HCT116 (cell line): ENCODE data around the gene GKN1. TPM values are rescaled to one million over a fixed set of nuclear protein-coding genes. Genes with fewer than 3 reads are reported as not detected.

ENCODE experiments used
- ATAC-seq: fragments of 200-7000 bp; cut with Tn5 transposase; 2 replicates; pipeline ENCODE4 v1.9.1; 2020; ENCODE audit warnings: mild to moderate bottlenecking, moderate library complexity
- BruUV-seq: library from RNA; stranded (reverse); fragments of 400-500 nt; replicated peaks from 2 replicates; lab custom pipeline; 2021; lab: Mats Ljungman, UMichigan
- CTCF ChIA-PET: fragments of 300-600 bp; sonication (Branson Sonifier 250); formaldehyde crosslinking; loops from one replicate; lab custom pipeline; 2021; ENCODE audit warnings: antibody characterized with exemption; lab: Charles Lee
- POLR2A ChIA-PET: fragments of 300-600, 350-600 bp; sonication (Branson Sonifier 250); formaldehyde crosslinking; loops from one replicate; lab custom pipeline; 2021; ENCODE audit warnings: antibody characterized with exemption; lab: Charles Lee
- RAD21 ChIA-PET, 2 experiments: fragments of 300-600 bp; sonication (Branson Sonifier 250); formaldehyde crosslinking; loops; one replicate each; lab custom pipeline; 2023; ENCODE audit warnings: low total read pairs in 2 of 2; ENCODE audit not compliant: uncharacterized antibody in 2 of 2, unreplicated experiment in 2 of 2, low non-redundant PET in 1 of 2; lab: Charles Lee
- DNase-seq: peaks from one replicate; pipeline ENCODE4 v3.0.0-alpha.2; 2010; ENCODE audit warnings: low read depth, low spot score
- H2AFZ ChIP-seq: fragments of 200-600 bp; shearing (Covaris generic), sonication (generic); 2 replicates; pipeline ENCODE4 v1.6.1; 2017; ENCODE audit warnings: low read depth, mixed run types, mixed read lengths, antibody characterized with exemption, low read length; ENCODE audit not compliant: poor library complexity, severe bottlenecking
- H3K27ac ChIP-seq: 2 replicates; pipeline ENCODE4 v1.5.1; 2012; ENCODE audit warnings: low read depth, low read length
- H3K27me3 ChIP-seq: fragments of 200-600 bp; sonication (generic); 2 replicates; pipeline ENCODE4 v1.6.1; 2016; ENCODE audit warnings: mixed run types, low read length, mixed read lengths; ENCODE audit not compliant: insufficient read depth
- H3K36me3 ChIP-seq, 2 experiments: fragments of 200-500 bp in 1 of 2; fragments of 200-600 bp in 1 of 2; sonication (Bioruptor generic) in 1 of 2; sonication (generic) in 1 of 2; 2 replicates each; pipeline versions ENCODE4 v1.5.1 to v1.6.1; 2014 to 2016; ENCODE audit warnings: low read length in 2 of 2, inconsistent platforms in 1 of 2, mixed read lengths in 1 of 2, mixed run types in 1 of 2; ENCODE audit not compliant: insufficient read depth in 2 of 2, control insufficient read depth in 1 of 2
- H3K4me1 ChIP-seq, 2 experiments: fragments of 200-600 bp in 1 of 2; sonication (generic) in 1 of 2; 2 replicates each; pipeline versions ENCODE4 v1.5.1 to v1.6.1; 2012 to 2017; ENCODE audit warnings: low read length in 2 of 2, inconsistent platforms in 1 of 2, mild to moderate bottlenecking in 1 of 2, mixed read lengths in 1 of 2, mixed run types in 1 of 2, moderate library complexity in 1 of 2; ENCODE audit not compliant: insufficient read depth in 2 of 2, control insufficient read depth in 1 of 2
- H3K4me2 ChIP-seq: fragments of 200-600 bp; sonication (generic); 2 replicates; pipeline ENCODE4 v1.6.1; 2017; ENCODE audit warnings: mixed run types, low read length, mixed read lengths
- H3K4me3 ChIP-seq, 2 experiments: fragments of 200-600 bp in 1 of 2; sonication (generic) in 1 of 2; replicated peaks in 1 of 2; 2 replicates each; pipeline ENCODE4 v1.5.1; 2011 to 2016; ENCODE audit warnings: low read length in 2 of 2, control low read depth in 1 of 2, low read depth in 1 of 2, mild to moderate bottlenecking in 1 of 2, mixed read lengths in 1 of 2, mixed run types in 1 of 2
- H3K79me2 ChIP-seq: fragments of 200-600 bp; sonication (generic); 2 replicates; pipeline ENCODE4 v1.6.1; 2017; ENCODE audit warnings: mild to moderate bottlenecking, mixed run types, low read length, moderate library complexity, mixed read lengths; ENCODE audit not compliant: insufficient read depth
- H3K9ac ChIP-seq: fragments of 200-600 bp; sonication (generic); 2 replicates; pipeline ENCODE4 v1.6.1; 2016; ENCODE audit warnings: low read length, mixed read lengths
- H3K9me2 ChIP-seq: fragments of 200-600 bp; sonication (generic), shearing (Covaris generic); 2 replicates; pipeline ENCODE4 v1.6.1; 2017; ENCODE audit warnings: mixed run types, mild to moderate bottlenecking, moderate library complexity; ENCODE audit not compliant: insufficient read depth
- H3K9me3 ChIP-seq, 2 experiments: fragments of 200-500 bp in 1 of 2; fragments of 200-600 bp in 1 of 2; sonication (Bioruptor generic) in 1 of 2; sonication (generic) in 1 of 2; 2 replicates each; pipeline ENCODE4 v1.6.1; 2014 to 2017; ENCODE audit warnings: low read length in 2 of 2, mixed read lengths in 2 of 2, inconsistent platforms in 1 of 2, low read depth in 1 of 2, mild to moderate bottlenecking in 1 of 2, mixed run types in 1 of 2, moderate library complexity in 1 of 2; ENCODE audit not compliant: control insufficient read depth in 1 of 2, insufficient read depth in 1 of 2
- H4K20me1 ChIP-seq: fragments of 200-600 bp; sonication (generic), shearing (Covaris generic); 2 replicates; pipeline ENCODE4 v1.6.1; 2017; ENCODE audit warnings: mixed run types, mild to moderate bottlenecking, moderate library complexity; ENCODE audit not compliant: insufficient read depth
- ATF3 ChIP-seq: IDR thresholded peaks from 2 replicates; pipeline ENCODE4 v1.6.1; 2012
- CBX3 ChIP-seq: IDR thresholded peaks from 2 replicates; pipeline ENCODE4 v1.6.1; 2012; ENCODE audit warnings: low read depth
- EGR1 ChIP-seq: IDR thresholded peaks from 2 replicates; pipeline ENCODE4 v1.6.1; 2012; ENCODE audit warnings: low read depth
- ELF1 ChIP-seq: IDR thresholded peaks from 2 replicates; pipeline ENCODE4 v1.6.1; 2012; ENCODE audit warnings: low read depth, borderline replicate concordance
- EZH2 ChIP-seq: fragments of 200-600 bp; sonication (generic); IDR thresholded peaks from 2 replicates; pipeline ENCODE4 v1.6.1; 2017; ENCODE audit warnings: antibody characterized with exemption, mixed run types
- EZH2phosphoT487 ChIP-seq: fragments of 200-600 bp; IDR thresholded peaks from 2 replicates; pipeline ENCODE4 v1.6.1; 2018; ENCODE audit warnings: antibody characterized with exemption, borderline replicate concordance
- MAX ChIP-seq: IDR thresholded peaks from 2 replicates; pipeline ENCODE4 v1.6.1; 2012
- POLR2A ChIP-seq: IDR thresholded peaks from 2 replicates; pipeline ENCODE4 v1.7.0; 2011; ENCODE audit warnings: borderline replicate concordance; ENCODE audit not compliant: insufficient read depth, insufficient read length; ENCODE audit errors: extremely low read depth
- POLR2AphosphoS5 ChIP-seq: IDR thresholded peaks from 2 replicates; pipeline ENCODE4 v1.6.1; 2011; ENCODE audit warnings: mild to moderate bottlenecking, low read depth, low read length, moderate library complexity
- REST ChIP-seq: IDR thresholded peaks from 2 replicates; pipeline ENCODE4 v1.6.1; 2012; ENCODE audit warnings: low read depth
- SP1 ChIP-seq: IDR thresholded peaks from 2 replicates; pipeline ENCODE4 v1.6.1; 2012; ENCODE audit warnings: low read depth
- SRF ChIP-seq: IDR thresholded peaks from 2 replicates; pipeline ENCODE4 v1.6.1; 2012; ENCODE audit warnings: low read depth
- YY1 ChIP-seq: IDR thresholded peaks from 2 replicates; pipeline ENCODE4 v1.6.1; 2011; ENCODE audit warnings: low read length, low read depth, moderate library complexity, mild to moderate bottlenecking; ENCODE audit not compliant: insufficient replicate concordance; ENCODE audit errors: extremely low read depth
- ZBTB33 ChIP-seq: IDR thresholded peaks from 2 replicates; pipeline ENCODE4 v1.6.1; 2011; ENCODE audit warnings: mild to moderate bottlenecking, low read length, moderate library complexity; ENCODE audit not compliant: insufficient replicate concordance; ENCODE audit errors: extremely low read depth
- ZNF274 ChIP-seq: fragments of 200-500 bp; sonication (Bioruptor generic); IDR thresholded peaks from 2 replicates; pipeline ENCODE4 v1.6.1; 2014; ENCODE audit warnings: mild to moderate bottlenecking, low read depth, low read length, inconsistent platforms
- intact Hi-C: fragments of 100-400 bp; cut with micrococcal nuclease; formaldehyde crosslinking; loops from 2 replicates; pipeline ENCODE4 v1.10.0; 2022
- total RNA-seq: library from RNA; stranded (reverse); gene quantifications from one replicate; pipeline ENCODE4 v1.2.1, GENCODE V29; 2021; ENCODE audit not compliant: unreplicated experiment

Gene GKN1
- total RNA-seq, 1 experiment from 2014 or later = not detected

- Histone ChIP-seq H3K9ac (no peak overlapping the region), H3K9me2 (no peaks in the 10 kb centered on the region), H3K4me2 (no peak overlapping the region), H4K20me1 (no peaks in the 10 kb centered on the region), H3K4me3 (no peak overlapping the region), H3K27me3 (no peaks in the 10 kb centered on the region), H3K9me3 (no peaks in the 10 kb centered on the region), H3K79me2 (no peaks in the 10 kb centered on the region), H2AFZ (no peak overlapping the region), H3K4me1 (peaks cover 0 to 4% of the 10 kb centered on the region in 2 experiments; a peak in 1 of 4 replicates), H3K27ac (no peak overlapping the region), H3K36me3 (no peaks in the 10 kb centered on the region)
- no peak for ATAC-seq
- BruUV-seq = no TSS peak
- no peak for DNase-seq
- POLR2A ChIA-PET = no interaction called here
- RAD21 ChIA-PET = no interaction called here
- CTCF ChIA-PET = no interaction called here
- intact Hi-C loops = no loop called here
- no peak for TF ChIP-seq ATF3
- no peak for TF ChIP-seq POLR2A
- no peak for TF ChIP-seq EZH2
- no peak for TF ChIP-seq REST
- TF ChIP-seq ZBTB33 = no peak
- no peak for TF ChIP-seq MAX
- no peak for TF ChIP-seq POLR2AphosphoS5
- no peak for TF ChIP-seq EGR1
- no peak for TF ChIP-seq SP1
- TF ChIP-seq ZNF274 = no peak
- no peak for TF ChIP-seq EZH2phosphoT487
- no peak for TF ChIP-seq ELF1
- TF ChIP-seq YY1 = no peak
- no peak for TF ChIP-seq SRF
- no peak for TF ChIP-seq CBX3
These were observed 34.5 kb upstream of the GKN1 start for GRCh38 chr2:68939962-68940361.
